HEK293 (cell line): Measurements from ENCODE around the gene NUBPL.

Experiments
- CTCF ChIA-PET: fragments of 350-600 bp; formaldehyde crosslinking; extraction: SDS; loops from one replicate; lab custom pipeline; 2021; ENCODE audit warnings: antibody characterized with exemption; lab: Yijun Ruan, JAX
- POLR2A ChIA-PET: fragments of 300-600 bp; formaldehyde crosslinking; extraction: SDS; loops from one replicate; lab custom pipeline; 2020; ENCODE audit warnings: antibody characterized with exemption, inconsistent platforms; lab: Yijun Ruan, JAX
- H3K27ac ChIP-seq: fragments of 200-500 bp; sonication (Bioruptor generic); 2 replicates; pipeline ENCODE4 v1.5.1; 2014; ENCODE audit warnings: low read depth, low read length, control low read depth, inconsistent platforms; ENCODE audit errors: extremely low read depth
- H3K36me3 ChIP-seq, 2 experiments: fragments of 200-500 bp in 1 of 2; sonication (Bioruptor generic) in 1 of 2; 1 replicate in 1 of 2; 2 replicates in 1 of 2; pipeline ENCODE4 v1.5.1; 2014 to 2017; ENCODE audit warnings: inconsistent platforms in 2 of 2, low read length in 2 of 2; ENCODE audit not compliant: control insufficient read depth in 2 of 2, insufficient read depth in 1 of 2
- H3K4me1 ChIP-seq: fragments of 200-500 bp; sonication (Bioruptor generic); 2 replicates; pipeline ENCODE4 v1.5.1; 2014; ENCODE audit warnings: mild to moderate bottlenecking, low read length, inconsistent platforms; ENCODE audit not compliant: control insufficient read depth, insufficient read depth
- H3K4me3 ChIP-seq: 2 replicates; pipeline ENCODE4 v1.5.1; 2011; ENCODE audit warnings: low read depth, mild to moderate bottlenecking, control low read depth, low read length, moderate library complexity
- H3K9me3 ChIP-seq: fragments of 200-500 bp; sonication (Bioruptor generic); 2 replicates; pipeline ENCODE4 v1.5.1; 2014; ENCODE audit warnings: low read depth, low read length, inconsistent platforms; ENCODE audit not compliant: control insufficient read depth, insufficient read depth
- BCL11A ChIP-seq: fragments of 450-650 bp; formaldehyde crosslinking; IDR thresholded peaks from 2 replicates; pipeline ENCODE4 v1.5.1; 2016; ENCODE audit warnings: low read depth, missing biosample characterization, missing genetic modification characterization
- HOXD13 ChIP-seq: sonication (generic); formaldehyde crosslinking; IDR thresholded peaks from 2 replicates; pipeline ENCODE4 v1.8.0; 2022; ENCODE audit warnings: missing genetic modification reagents, borderline replicate concordance
- RBAK ChIP-seq: fragments of 450-650 bp; formaldehyde crosslinking; IDR thresholded peaks from 2 replicates; pipeline ENCODE4 v1.5.1; 2016; ENCODE audit warnings: missing biosample characterization, missing genetic modification characterization
- TCF7L2 ChIP-seq: IDR thresholded peaks from 2 replicates; pipeline ENCODE4 v1.6.1; 2011; ENCODE audit warnings: low read depth, mild to moderate bottlenecking, inconsistent platforms, low read length, moderate library complexity, borderline replicate concordance
- ZNF138 ChIP-seq: fragments of 450-650 bp; formaldehyde crosslinking; IDR thresholded peaks from 2 replicates; pipeline ENCODE4 v1.5.1; 2016; ENCODE audit warnings: missing biosample characterization, missing genetic modification characterization, borderline replicate concordance
- ZNF223 ChIP-seq: fragments of 450-650 bp; formaldehyde crosslinking; IDR thresholded peaks from 2 replicates; pipeline ENCODE4 v1.5.1; 2016; ENCODE audit warnings: missing biosample characterization, missing genetic modification characterization
- ZNF23 ChIP-seq: fragments of 450-650 bp; formaldehyde crosslinking; IDR thresholded peaks from 2 replicates; pipeline ENCODE4 v1.5.1; 2016; ENCODE audit warnings: missing biosample characterization, missing genetic modification characterization, borderline replicate concordance
- ZNF335 ChIP-seq: fragments of 450-650 bp; formaldehyde crosslinking; conservative IDR thresholded peaks from 2 replicates; pipeline ENCODE4 v1.5.1; 2016; ENCODE audit warnings: missing biosample characterization, missing genetic modification characterization
- ZNF37A ChIP-seq: fragments of 450-650 bp; IDR thresholded peaks from 2 replicates; pipeline ENCODE4 v1.5.1; 2018; ENCODE audit warnings: missing biosample characterization, missing genetic modification characterization
- ZNF513 ChIP-seq: fragments of 450-650 bp; IDR thresholded peaks from 2 replicates; pipeline ENCODE4 v1.5.1; 2018; ENCODE audit warnings: missing biosample characterization, missing genetic modification characterization
- ZNF518A ChIP-seq: fragments of 450-650 bp; formaldehyde crosslinking; conservative IDR thresholded peaks from 2 replicates; pipeline ENCODE4 v1.5.1; 2016; ENCODE audit warnings: low read depth, missing biosample characterization, missing genetic modification characterization
- ZNF560 ChIP-seq: fragments of 450-650 bp; formaldehyde crosslinking; IDR thresholded peaks from 2 replicates; pipeline ENCODE4 v1.5.1; 2017; ENCODE audit warnings: missing biosample characterization, missing genetic modification characterization, borderline replicate concordance
- ZNF843 ChIP-seq: fragments of 450-650 bp; formaldehyde crosslinking; IDR thresholded peaks from 2 replicates; pipeline ENCODE4 v1.5.1; 2016; ENCODE audit warnings: missing biosample characterization, missing genetic modification characterization
- TF ChIP-seq, protein P1 (sequence below): fragments of 450-650 bp; formaldehyde crosslinking; IDR thresholded peaks from 2 replicates; pipeline ENCODE4 v1.5.1; 2016; ENCODE audit warnings: missing biosample characterization, missing genetic modification characterization
- TF ChIP-seq, protein P2 (sequence below): fragments of 450-650 bp; formaldehyde crosslinking; IDR thresholded peaks from 2 replicates; pipeline ENCODE4 v1.5.1; 2017; ENCODE audit warnings: missing biosample characterization, missing genetic modification characterization
- TF ChIP-seq, protein P3 (sequence below): fragments of 450-650 bp; formaldehyde crosslinking; IDR thresholded peaks from 2 replicates; pipeline ENCODE4 v1.5.1; 2017; ENCODE audit warnings: missing biosample characterization, missing genetic modification characterization

The NUBPL gene

DNA sequence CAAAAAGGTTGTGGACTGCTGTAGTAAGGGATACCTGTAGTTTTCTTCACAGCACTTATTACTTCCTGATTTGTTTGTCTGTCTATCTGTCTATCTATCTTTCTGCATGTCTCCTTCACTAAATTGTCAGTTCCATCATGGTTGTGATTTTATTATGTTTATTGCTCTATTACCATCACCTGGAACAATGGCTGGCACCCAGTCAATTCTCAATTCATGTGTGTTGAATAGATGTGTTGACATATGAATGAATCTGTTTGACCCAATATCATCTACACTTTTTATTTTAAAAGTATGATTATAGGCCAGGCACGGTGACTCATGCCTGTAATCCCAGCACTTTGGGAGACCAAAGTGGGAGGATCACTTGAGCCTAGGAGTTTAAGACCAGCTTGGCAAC, 224.4 kb downstream of the NUBPL start:
- H3K27ac ChIP-seq = no peak overlapping the region
- H3K36me3 ChIP-seq = no peaks in the 10 kb centered on the region
- no peaks in the 10 kb centered on the region for H3K4me1 ChIP-seq
- H3K4me3 ChIP-seq = no peak overlapping the region
- no peaks in the 10 kb centered on the region for H3K9me3 ChIP-seq
- CTCF ChIA-PET = interaction anchor here (1.1 kb wide), 1 partner anchor 367 kb away, joined by 9 read pairs; no protein-coding TSS in a partner anchor
- POLR2A ChIA-PET = no interaction called here
- no peak for TF ChIP-seq ZNF138
- no peak for TF ChIP-seq ZNF23 (tag by site-specific recombination)
- no peak for TF ChIP-seq ZNF513 (tag by site-specific recombination)
- TF ChIP-seq ZNF843 (tag by site-specific recombination) = no peak
- TF ChIP-seq ZNF37A (tag by site-specific recombination) = no peak
- no peak for TF ChIP-seq TCF7L2
- TF ChIP-seq, protein P1, sequence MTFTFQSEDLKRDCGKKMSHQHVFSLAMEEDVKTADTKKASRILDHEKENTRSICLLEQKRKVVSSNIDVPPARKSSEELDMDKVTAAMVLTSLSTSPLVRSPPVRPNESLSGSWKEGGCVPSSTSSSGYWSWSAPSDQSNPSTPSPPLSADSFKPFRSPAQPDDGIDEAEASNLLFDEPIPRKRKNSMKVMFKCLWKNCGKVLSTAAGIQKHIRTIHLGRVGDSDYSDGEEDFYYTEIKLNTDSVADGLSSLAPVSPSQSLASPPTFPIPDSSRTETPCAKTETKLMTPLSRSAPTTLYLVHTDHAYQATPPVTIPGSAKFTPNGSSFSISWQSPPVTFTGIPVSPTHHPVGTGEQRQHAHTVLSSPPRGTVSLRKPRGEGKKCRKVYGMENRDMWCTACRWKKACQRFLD = no peak
- TF ChIP-seq, protein P2, sequence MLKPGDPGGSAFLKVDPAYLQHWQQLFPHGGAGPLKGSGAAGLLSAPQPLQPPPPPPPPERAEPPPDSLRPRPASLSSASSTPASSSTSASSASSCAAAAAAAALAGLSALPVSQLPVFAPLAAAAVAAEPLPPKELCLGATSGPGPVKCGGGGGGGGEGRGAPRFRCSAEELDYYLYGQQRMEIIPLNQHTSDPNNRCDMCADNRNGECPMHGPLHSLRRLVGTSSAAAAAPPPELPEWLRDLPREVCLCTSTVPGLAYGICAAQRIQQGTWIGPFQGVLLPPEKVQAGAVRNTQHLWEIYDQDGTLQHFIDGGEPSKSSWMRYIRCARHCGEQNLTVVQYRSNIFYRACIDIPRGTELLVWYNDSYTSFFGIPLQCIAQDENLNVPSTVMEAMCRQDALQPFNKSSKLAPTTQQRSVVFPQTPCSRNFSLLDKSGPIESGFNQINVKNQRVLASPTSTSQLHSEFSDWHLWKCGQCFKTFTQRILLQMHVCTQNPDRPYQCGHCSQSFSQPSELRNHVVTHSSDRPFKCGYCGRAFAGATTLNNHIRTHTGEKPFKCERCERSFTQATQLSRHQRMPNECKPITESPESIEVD = no peak
- no peak for TF ChIP-seq BCL11A (tag by site-specific recombination)
- TF ChIP-seq ZNF335 = no peak
- TF ChIP-seq, protein P3, sequence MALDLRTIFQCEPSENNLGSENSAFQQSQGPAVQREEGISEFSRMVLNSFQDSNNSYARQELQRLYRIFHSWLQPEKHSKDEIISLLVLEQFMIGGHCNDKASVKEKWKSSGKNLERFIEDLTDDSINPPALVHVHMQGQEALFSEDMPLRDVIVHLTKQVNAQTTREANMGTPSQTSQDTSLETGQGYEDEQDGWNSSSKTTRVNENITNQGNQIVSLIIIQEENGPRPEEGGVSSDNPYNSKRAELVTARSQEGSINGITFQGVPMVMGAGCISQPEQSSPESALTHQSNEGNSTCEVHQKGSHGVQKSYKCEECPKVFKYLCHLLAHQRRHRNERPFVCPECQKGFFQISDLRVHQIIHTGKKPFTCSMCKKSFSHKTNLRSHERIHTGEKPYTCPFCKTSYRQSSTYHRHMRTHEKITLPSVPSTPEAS (tag by site-specific recombination) = no peak
- TF ChIP-seq ZNF518A (tag by site-specific recombination) = no peak
- TF ChIP-seq ZNF560 (tag by site-specific recombination) = no peak
- no peak for TF ChIP-seq ZNF223 (tag by site-specific recombination)
- no peak for TF ChIP-seq RBAK (tag by site-specific recombination)
- no peak for TF ChIP-seq HOXD13 (CRISPR knock-in tag)
